ENCODE measurements around the gene FLOT1. TPM values are rescaled to one million over a fixed set of nuclear protein-coding genes. Genes with fewer than 3 reads are reported as not detected.

Gene FLOT1
- total RNA-seq, 1 experiment from 2014 or later, result 152 TPM

- DNase-seq (ENCODE audit: low spot score), result peak; percentile 64
These were observed 5.6 kb upstream of the FLOT1 start for GRCh38 chr6:30747902-30748769.

GRCh38 chr6:30747300-30747687 lies 4.8 kb upstream of the FLOT1 start:
- DNase-seq (ENCODE audit: low spot score), result no peak

- peak; percentile 95 for DNase-seq (ENCODE audit: low spot score)
These were observed 1.7 kb upstream of the FLOT1 start, which contains the start of gene IER3 for GRCh38 chr6:30744054-30744805. IER3 (minus strand) TSS chr6:30744547; CDS start chr6:30744518, 29 bp downstream.

GRCh38 chr6:30743099-30744053 lies 889 bp upstream of the FLOT1 start:
- DNase-seq (ENCODE audit: low spot score), result peak; percentile 59

- DNase-seq (ENCODE audit: low spot score), result peak; percentile 16
These were observed 635 bp downstream of the FLOT1 start for GRCh38 chr6:30741789-30742315.

- no peak for DNase-seq (ENCODE audit: low spot score)
These were observed 1.3 kb downstream of the FLOT1 start for GRCh38 chr6:30741063-30741779.

- DNase-seq (ENCODE audit: low spot score), result no peak
These were observed 2.0 kb downstream of the FLOT1 start for GRCh38 chr6:30740540-30740870.

- no peak for DNase-seq (ENCODE audit: low spot score)
These were observed 4.0 kb downstream of the FLOT1 start for GRCh38 chr6:30738532-30738931.

- DNase-seq (ENCODE audit: low spot score), result no peak
These were observed 6.7 kb downstream of the FLOT1 start for GRCh38 chr6:30735668-30736314.

- no peak for DNase-seq (ENCODE audit: low spot score)
These were observed 10.1 kb downstream of the FLOT1 start for GRCh38 chr6:30732237-30732943.

GRCh38 chr6:30730601-30731435 lies 11.7 kb downstream of the FLOT1 start:
- peak; percentile 94 for DNase-seq (ENCODE audit: low spot score)

- no peak for DNase-seq (ENCODE audit: low spot score)
These were observed 14.4 kb downstream of the FLOT1 start for GRCh38 chr6:30727920-30728553.

- DNase-seq (ENCODE audit: low spot score), result peak; percentile 19
These were observed 15.7 kb downstream of the FLOT1 start for GRCh38 chr6:30726506-30727413.

GRCh38 chr6:30725713-30726505 lies 16.6 kb downstream of the FLOT1 start:
- DNase-seq (ENCODE audit: low spot score), result peak; percentile 58

GRCh38 chr6:30724906-30725667 lies 17.4 kb downstream of the FLOT1 start:
- DNase-seq (ENCODE audit: low spot score), result no peak

Data from HT-29 (cell line).